Measurements from ENCODE around the gene FGFRL1.

- no peak for TF ChIP-seq CTCF (IDR thresholded peaks at IDR 0.05)
- TF ChIP-seq POLR2AphosphoS5 (IDR thresholded peaks at IDR 0.05) = no peak
- peak; percentile 22 for TF ChIP-seq EP300 (IDR thresholded peaks at IDR 0.05; ENCODE audit: low read depth)
Observed at GRCh38 chr4:1053080-1053661, 41.7 kb downstream of the FGFRL1 start.
